Activated B cell treated with CpG ODN at 0.5 μM for 24 hours (primary cell): ENCODE results near the gene TFEB. TPM values are rescaled to one million over a fixed set of nuclear protein-coding genes. Genes with fewer than 3 reads are reported as not detected.

Source experiments
- ATAC-seq: fragments of 200-7000 bp; cut with Tn5 transposase; one replicate; pipeline ENCODE4 v1.10.0; 2021; ENCODE audit warnings: low read depth, mild to moderate bottlenecking, moderate library complexity
- CTCF ChIA-PET: fragments of 350-600 bp; sonication (Branson Sonifier 250); formaldehyde crosslinking; loops from one replicate; lab custom pipeline; 2021; ENCODE audit warnings: antibody characterized with exemption; lab: Charles Lee
- POLR2A ChIA-PET: fragments of 350-600 bp; sonication (Branson Sonifier 250); formaldehyde crosslinking; loops from one replicate; lab custom pipeline; 2021; ENCODE audit warnings: antibody characterized with exemption; lab: Charles Lee
- DNase-seq: peaks from one replicate; pipeline ENCODE4 v3.0.0; 2022
- H3K27ac Mint-ChIP-seq: one replicate; pipeline ENCODE4 v1.8.0; 2020; ENCODE audit warnings: mixed read lengths
- H3K27me3 Mint-ChIP-seq: one replicate; pipeline ENCODE4 v1.8.0; 2021; ENCODE audit warnings: mixed read lengths
- H3K36me3 Mint-ChIP-seq: one replicate; pipeline ENCODE4 v1.8.0; 2021; ENCODE audit warnings: low read depth, mixed read lengths
- H3K4me1 Mint-ChIP-seq: one replicate; pipeline ENCODE4 v1.8.0; 2021; ENCODE audit warnings: mixed read lengths
- H3K4me3 Mint-ChIP-seq: one replicate; pipeline ENCODE4 v1.8.0; 2020; ENCODE audit warnings: mild to moderate bottlenecking, mixed read lengths
- H3K9me3 Mint-ChIP-seq: one replicate; pipeline ENCODE4 v1.8.0; 2020; ENCODE audit warnings: mixed read lengths
- intact Hi-C: fragments of 100-400 bp; cut with micrococcal nuclease; formaldehyde crosslinking; loops from one replicate; pipeline ENCODE4 v1.15.1; 2024
- total RNA-seq: library from RNA; stranded (reverse); gene quantifications from 2 replicates; pipeline ENCODE4 v1.2.3, GENCODE V29; 2022
- TF ChIP-seq, protein P1 (sequence below): fragments of 200-600 bp; IDR thresholded peaks from one replicate; pipeline ENCODE4 v1.8.0; 2022; ENCODE audit warnings: antibody characterized with exemption, mild to moderate bottlenecking

Gene TFEB
- total RNA-seq, 1 donor from 2014 or later, result 203 TPM

DNA sequence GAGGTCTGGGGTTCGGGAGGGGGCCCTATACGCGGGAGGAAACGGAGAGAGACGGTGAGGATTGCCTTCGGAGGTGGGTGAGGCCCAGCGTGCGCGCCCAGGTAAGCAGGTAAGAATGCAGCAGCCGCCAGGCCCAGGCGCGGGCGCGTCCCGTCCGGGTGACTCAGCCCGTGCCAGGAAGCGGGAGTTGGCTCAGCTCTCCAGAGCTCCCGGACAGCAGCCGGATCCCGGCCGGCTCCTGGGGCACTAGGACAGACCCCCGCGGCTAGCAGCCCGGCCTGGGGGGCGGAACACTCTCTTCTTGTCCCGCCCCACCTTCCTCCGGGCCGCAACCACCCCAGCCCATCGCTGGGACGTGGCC lies 98.6 kb downstream of the TFEB start:
- Mint-ChIP-seq H3K4me1 (peaks cover 12% of the 10 kb centered on the region), H3K4me3 (no peak overlapping the region), H3K36me3 (no peaks in the 10 kb centered on the region), H3K27me3 (peaks cover 52% of the 10 kb centered on the region), H3K9me3 (no peaks in the 10 kb centered on the region), H3K27ac (no peak overlapping the region)
- intact Hi-C loops, result no loop called here
- ChIA-PET POLR2A (no interaction called here), CTCF (no interaction called here)
- ATAC-seq, result no peak
- TF ChIP-seq, protein P1, sequence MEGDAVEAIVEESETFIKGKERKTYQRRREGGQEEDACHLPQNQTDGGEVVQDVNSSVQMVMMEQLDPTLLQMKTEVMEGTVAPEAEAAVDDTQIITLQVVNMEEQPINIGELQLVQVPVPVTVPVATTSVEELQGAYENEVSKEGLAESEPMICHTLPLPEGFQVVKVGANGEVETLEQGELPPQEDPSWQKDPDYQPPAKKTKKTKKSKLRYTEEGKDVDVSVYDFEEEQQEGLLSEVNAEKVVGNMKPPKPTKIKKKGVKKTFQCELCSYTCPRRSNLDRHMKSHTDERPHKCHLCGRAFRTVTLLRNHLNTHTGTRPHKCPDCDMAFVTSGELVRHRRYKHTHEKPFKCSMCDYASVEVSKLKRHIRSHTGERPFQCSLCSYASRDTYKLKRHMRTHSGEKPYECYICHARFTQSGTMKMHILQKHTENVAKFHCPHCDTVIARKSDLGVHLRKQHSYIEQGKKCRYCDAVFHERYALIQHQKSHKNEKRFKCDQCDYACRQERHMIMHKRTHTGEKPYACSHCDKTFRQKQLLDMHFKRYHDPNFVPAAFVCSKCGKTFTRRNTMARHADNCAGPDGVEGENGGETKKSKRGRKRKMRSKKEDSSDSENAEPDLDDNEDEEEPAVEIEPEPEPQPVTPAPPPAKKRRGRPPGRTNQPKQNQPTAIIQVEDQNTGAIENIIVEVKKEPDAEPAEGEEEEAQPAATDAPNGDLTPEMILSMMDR, result no peak
- DNase-seq, result no peak

DNA sequence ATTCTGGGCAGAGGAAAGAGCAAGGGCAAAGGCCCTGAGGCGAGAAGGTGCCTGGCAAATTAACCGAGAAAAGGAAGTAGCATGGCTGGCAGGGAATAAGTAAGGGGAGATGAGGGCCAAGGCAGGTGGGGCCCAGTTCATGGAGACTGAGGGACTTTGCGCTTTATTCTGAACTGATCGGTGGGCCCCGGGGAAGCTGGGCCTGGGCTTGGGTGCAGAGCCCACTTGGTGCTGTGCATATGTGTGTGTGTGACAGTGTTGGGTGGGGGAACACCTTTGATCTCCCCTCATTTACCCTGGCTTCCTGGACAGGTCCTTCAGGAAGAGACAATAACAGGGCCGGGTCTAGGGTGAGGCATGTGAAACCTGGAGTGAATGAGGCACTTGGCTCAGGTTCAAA lies 100.0 kb downstream of the TFEB start:
- DNase-seq, result no peak
- peaks cover 12% of the 10 kb centered on the region for H3K4me1 Mint-ChIP-seq
- peaks cover 49% of the 10 kb centered on the region for H3K27me3 Mint-ChIP-seq
- no peaks in the 10 kb centered on the region for H3K9me3 Mint-ChIP-seq
- ChIA-PET CTCF (no interaction called here), POLR2A (no interaction called here)
- no peak overlapping the region for H3K4me3 Mint-ChIP-seq
- TF ChIP-seq, protein P1, result no peak
- H3K27ac Mint-ChIP-seq, result no peak overlapping the region
- intact Hi-C loops, result no loop called here
- ATAC-seq, result no peak
- no peaks in the 10 kb centered on the region for H3K36me3 Mint-ChIP-seq

DNA sequence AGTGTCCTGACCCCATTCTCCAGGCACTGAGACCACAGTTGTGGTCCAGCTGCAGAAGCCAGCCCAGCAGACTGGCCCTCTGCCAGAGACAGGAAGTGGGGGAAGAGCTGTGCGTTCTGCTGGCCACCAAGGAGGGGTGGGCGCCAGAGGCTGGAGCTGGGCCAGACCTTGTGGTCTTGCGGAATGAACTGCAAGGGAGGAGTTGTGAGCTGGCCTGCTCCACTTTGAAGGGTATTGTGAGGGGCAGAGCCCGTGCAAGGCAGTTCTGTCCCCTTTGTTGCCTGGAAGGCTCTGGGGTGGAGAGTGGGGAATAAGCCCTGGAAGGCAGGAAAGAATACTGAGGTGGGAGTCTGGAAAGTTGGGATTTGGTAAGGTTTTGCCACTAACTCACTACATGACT lies 100.8 kb downstream of the TFEB start:
- intact Hi-C loops, result no loop called here
- Mint-ChIP-seq H3K27ac (no peak overlapping the region), H3K27me3 (peaks cover 42% of the 10 kb centered on the region), H3K4me3 (no peak overlapping the region), H3K9me3 (no peaks in the 10 kb centered on the region), H3K4me1 (peaks cover 10% of the 10 kb centered on the region), H3K36me3 (no peaks in the 10 kb centered on the region)
- ATAC-seq (no peak), DNase-seq (no peak)
- TF ChIP-seq, protein P1, result no peak
- ChIA-PET CTCF (no interaction called here), POLR2A (no interaction called here)

Other genes starting within 250 kb of the TFEB start
- gene FOXP4, start 189.2 kb downstream of the TFEB start, total RNA-seq, result 37.8 and 40.7 TPM in 2 replicates
- gene MDFI, start 97.1 kb downstream of the TFEB start, total RNA-seq, result not detected in 2 replicates
- not detected in 2 replicates for gene PGC, start 11.8 kb upstream of the TFEB start, total RNA-seq
- 6.5 and 6.7 TPM in 2 replicates for gene FRS3, start 44.3 kb upstream of the TFEB start, total RNA-seq
- 0.75 TPM in 1 of 2 replicates, not detected in the other for gene PRICKLE4, start 45.2 kb upstream of the TFEB start, total RNA-seq
- gene TOMM6, start 52.1 kb upstream of the TFEB start, total RNA-seq, result 219 and 252 TPM in 2 replicates
- gene USP49, start 159.8 kb upstream of the TFEB start, total RNA-seq, result 7.7 and 8.0 TPM in 2 replicates
- 21.1 and 22.2 TPM in 2 replicates for gene MED20, start 185.5 kb upstream of the TFEB start, total RNA-seq
- gene BYSL, start 185.9 kb upstream of the TFEB start, total RNA-seq, result 39.5 and 43.2 TPM in 2 replicates
- 70.7 and 75.2 TPM in 2 replicates for gene CCND3, start 206.2 kb upstream of the TFEB start, total RNA-seq